AG04450 (cell line): Measurements from ENCODE around the gene SPATA22. TPM values are rescaled to one million over a fixed set of nuclear protein-coding genes. Genes with fewer than 3 reads are reported as not detected.

ENCODE experiments used
- CTCF ChIA-PET: fragments of 300-600, 350-600 bp; formaldehyde crosslinking; extraction: SDS; loops from one replicate; lab custom pipeline; 2022; ENCODE audit warnings: antibody characterized with exemption, inconsistent platforms; lab: Charles Lee
- POLR2A ChIA-PET: fragments of 350-600 bp; formaldehyde crosslinking; extraction: SDS; loops from one replicate; lab custom pipeline; 2021; ENCODE audit warnings: antibody characterized with exemption, inconsistent platforms; lab: Yijun Ruan, JAX
- DNase-seq: peaks from one replicate; pipeline ENCODE4 v3.0.0-alpha.2; 2011; ENCODE audit warnings: low read depth, low spot score
- H3K27ac ChIP-seq: one replicate; pipeline ENCODE4 v1.5.1; 2012; ENCODE audit warnings: low read depth, low read length, control low read depth
- H3K27me3 ChIP-seq: one replicate; pipeline ENCODE4 v1.6.0; 2012; ENCODE audit warnings: low read length; ENCODE audit not compliant: control insufficient read depth, insufficient read depth
- H3K4me3 ChIP-seq: 2 replicates; pipeline ENCODE4 v1.5.1; 2011; ENCODE audit warnings: mild to moderate bottlenecking, low read depth, low read length, control low read depth
- H3K9me3 ChIP-seq: 2 replicates; pipeline ENCODE4 v1.5.1; 2012; ENCODE audit warnings: low read length; ENCODE audit not compliant: control insufficient read depth, insufficient read depth
- polyA plus RNA-seq: library from polyadenylated mRNA; depleted of rRNA; stranded (reverse); fragments of >200 nt; gene quantifications from 2 replicates; pipeline ENCODE4 v1.2.3, GENCODE V29; 2011
- TF ChIP-seq, protein P1 (sequence below): IDR thresholded peaks from 2 replicates; pipeline ENCODE4 v1.5.1; 2011; ENCODE audit warnings: low read depth, low read length, control low read depth, inconsistent platforms

The SPATA22 gene
- polyA plus RNA-seq, 1 experiment = not detected

DNA sequence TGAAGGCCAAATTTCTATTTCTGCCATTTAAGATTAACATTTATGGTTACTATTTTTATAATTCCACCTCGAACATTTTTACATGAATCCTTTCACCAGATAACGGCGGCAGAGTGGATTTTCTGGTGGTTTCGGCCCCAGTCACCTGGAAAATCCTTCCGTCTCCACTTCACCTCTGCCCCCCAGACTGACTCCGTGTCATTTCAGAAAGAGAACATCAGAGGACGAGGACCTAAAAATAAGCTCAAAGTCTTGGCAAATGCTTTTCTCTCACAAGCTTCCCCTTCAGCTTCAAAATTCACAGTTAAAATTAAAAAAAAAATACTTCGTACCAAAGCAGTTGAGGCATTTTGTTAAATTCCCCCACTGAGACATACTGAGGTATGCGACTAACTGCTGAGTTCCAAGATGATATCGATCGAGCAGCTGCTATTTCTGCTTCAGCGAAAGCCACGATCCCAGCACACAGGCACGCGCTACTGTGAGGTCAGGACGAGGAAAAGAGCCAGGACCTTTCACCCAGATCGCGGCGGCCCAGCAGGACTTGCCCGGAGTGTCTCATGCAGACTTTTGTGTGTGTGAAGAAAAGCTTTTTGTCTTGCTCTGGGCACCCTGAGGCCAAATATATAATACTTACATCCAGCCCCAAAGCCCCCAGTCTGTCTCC, 41.0 kb upstream of the SPATA22 start:
- peaks cover under 1% of the 10 kb centered on the region for H3K9me3 ChIP-seq
- DNase-seq = no peak
- CTCF ChIA-PET = no interaction called here
- POLR2A ChIA-PET = no interaction called here
- no peak overlapping the region for H3K27ac ChIP-seq
- TF ChIP-seq, protein P1, sequence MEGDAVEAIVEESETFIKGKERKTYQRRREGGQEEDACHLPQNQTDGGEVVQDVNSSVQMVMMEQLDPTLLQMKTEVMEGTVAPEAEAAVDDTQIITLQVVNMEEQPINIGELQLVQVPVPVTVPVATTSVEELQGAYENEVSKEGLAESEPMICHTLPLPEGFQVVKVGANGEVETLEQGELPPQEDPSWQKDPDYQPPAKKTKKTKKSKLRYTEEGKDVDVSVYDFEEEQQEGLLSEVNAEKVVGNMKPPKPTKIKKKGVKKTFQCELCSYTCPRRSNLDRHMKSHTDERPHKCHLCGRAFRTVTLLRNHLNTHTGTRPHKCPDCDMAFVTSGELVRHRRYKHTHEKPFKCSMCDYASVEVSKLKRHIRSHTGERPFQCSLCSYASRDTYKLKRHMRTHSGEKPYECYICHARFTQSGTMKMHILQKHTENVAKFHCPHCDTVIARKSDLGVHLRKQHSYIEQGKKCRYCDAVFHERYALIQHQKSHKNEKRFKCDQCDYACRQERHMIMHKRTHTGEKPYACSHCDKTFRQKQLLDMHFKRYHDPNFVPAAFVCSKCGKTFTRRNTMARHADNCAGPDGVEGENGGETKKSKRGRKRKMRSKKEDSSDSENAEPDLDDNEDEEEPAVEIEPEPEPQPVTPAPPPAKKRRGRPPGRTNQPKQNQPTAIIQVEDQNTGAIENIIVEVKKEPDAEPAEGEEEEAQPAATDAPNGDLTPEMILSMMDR = no peak
- H3K27me3 ChIP-seq = no peaks in the 10 kb centered on the region
- H3K4me3 ChIP-seq = no peak overlapping the region

DNA sequence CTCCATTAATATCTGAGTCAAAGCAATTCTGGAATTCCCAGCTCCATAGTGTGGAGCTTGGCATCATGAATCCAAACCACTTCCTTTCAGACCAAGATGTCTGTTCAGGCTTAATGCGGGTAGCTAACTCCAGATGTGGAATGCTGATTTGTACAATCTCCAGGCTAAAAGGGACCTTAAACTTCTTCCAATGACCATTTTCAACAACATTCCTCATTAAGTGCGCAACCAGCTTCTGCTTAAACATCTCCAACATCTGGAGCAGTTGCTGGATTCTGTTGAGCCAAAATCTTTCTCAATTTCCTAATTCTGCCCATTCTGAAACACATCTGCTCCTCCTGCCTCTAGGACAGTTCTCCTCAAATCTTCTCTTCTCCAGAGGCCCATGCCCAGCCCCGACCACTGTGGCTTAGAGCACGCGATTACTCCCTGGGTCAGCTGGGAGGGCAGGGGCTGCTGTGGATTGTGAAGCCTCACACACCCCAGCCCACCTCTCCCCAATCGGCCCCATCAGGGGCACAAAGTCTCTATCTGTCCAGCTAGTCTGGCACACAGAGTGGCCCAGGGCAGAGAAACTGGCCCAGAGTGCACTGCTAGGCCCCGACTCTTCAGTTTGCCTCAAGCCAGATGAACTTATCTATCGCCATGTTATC, 40.4 kb upstream of the SPATA22 start:
- Histone ChIP-seq H3K27me3 (no peaks in the 10 kb centered on the region), H3K4me3 (no peak overlapping the region), H3K27ac (no peak overlapping the region), H3K9me3 (no peaks in the 10 kb centered on the region)
- TF ChIP-seq, protein P1 = no peak
- ChIA-PET CTCF (no interaction called here), POLR2A (no interaction called here)
- no peak for DNase-seq

DNA sequence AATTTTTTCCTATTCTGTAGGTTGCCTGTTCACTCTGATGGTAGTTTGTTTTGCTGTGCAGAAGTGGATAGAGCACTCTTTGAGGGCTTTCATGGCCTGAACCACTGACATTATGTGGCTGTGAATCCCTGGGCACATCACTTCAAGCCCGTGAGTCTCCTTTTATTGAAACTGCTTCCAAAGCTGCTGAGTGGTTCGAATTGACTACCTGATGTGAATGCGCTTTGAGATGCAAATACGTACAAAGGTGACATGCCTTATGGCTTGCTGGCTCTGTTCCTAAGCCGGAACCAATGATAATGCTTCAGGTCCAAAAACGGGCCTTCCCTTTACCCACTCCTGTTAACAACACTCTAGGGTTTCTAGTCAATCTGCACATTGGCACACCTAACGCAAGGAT, 38.5 kb upstream of the SPATA22 start:
- CTCF ChIA-PET = no interaction called here
- Histone ChIP-seq H3K27ac (no peak overlapping the region), H3K27me3 (no peaks in the 10 kb centered on the region), H3K9me3 (no peaks in the 10 kb centered on the region), H3K4me3 (no peak overlapping the region)
- POLR2A ChIA-PET = no interaction called here
- no peak for DNase-seq
- TF ChIP-seq, protein P1 = no peak

DNA sequence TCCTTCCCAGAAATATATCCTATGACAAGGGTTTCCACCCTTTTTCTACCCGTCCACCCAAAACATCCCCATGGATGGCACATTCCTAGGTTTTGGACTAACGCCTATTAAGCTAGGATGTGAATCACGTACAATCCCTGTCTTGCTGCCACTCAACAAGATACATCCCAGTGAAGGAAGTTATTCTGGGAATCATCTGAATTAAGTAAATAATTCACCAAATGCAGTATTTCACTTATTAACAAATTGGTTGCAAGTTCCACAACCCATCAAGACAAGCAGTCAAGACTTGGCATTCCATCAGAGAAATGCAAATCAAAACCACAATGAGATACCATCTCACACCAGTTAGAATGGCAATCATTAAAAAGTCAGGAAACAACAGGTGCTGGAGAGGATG, 36.2 kb upstream of the SPATA22 start:
- CTCF ChIA-PET = no interaction called here
- Histone ChIP-seq H3K4me3 (no peak overlapping the region), H3K27ac (no peak overlapping the region), H3K9me3 (no peaks in the 10 kb centered on the region), H3K27me3 (no peaks in the 10 kb centered on the region)
- no peak for DNase-seq
- POLR2A ChIA-PET = no interaction called here
- TF ChIP-seq, protein P1 = no peak

DNA sequence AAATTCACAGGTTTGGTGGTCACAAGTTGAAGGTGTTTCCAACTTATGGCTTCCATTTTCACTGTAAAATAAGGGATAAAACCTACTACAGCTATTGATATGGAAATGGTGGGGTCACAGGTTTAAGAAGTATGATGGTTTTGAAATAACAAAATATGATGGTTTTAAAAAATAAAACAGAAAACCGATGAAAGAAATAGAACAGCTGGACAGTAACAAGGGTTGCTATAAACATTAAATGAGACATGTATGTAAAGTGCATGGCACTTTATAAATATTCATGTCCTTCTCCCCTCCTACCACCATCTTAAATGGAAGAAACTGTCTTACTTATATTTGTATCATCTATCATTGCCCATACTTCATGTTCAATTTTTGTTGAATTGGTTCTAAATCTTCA, 35.5 kb upstream of the SPATA22 start:
- Histone ChIP-seq H3K4me3 (no peak overlapping the region), H3K9me3 (no peaks in the 10 kb centered on the region), H3K27ac (no peak overlapping the region), H3K27me3 (no peaks in the 10 kb centered on the region)
- TF ChIP-seq, protein P1 = no peak
- ChIA-PET CTCF (no interaction called here), POLR2A (no interaction called here)
- DNase-seq = no peak
